Naive thymus-derived CD8-positive, alpha-beta T cell (primary cell): Measurements from ENCODE around the gene NKX1-1. TPM values are rescaled to one million over a fixed set of nuclear protein-coding genes. Genes with fewer than 3 reads are reported as not detected.
A peak's percentile ranks its signal among the peaks of the same experiment; 100 is the strongest.
"Not testable (repeated sequence)": the region's sequence is repeated elsewhere in the genome, so short reads cannot be mapped to it uniquely, and the experiment has no call there.

Experiments
- ATAC-seq, 2 donors: fragments of 150-1000 bp; cut with Tn5 transposase in 1 of 2; sonication (Bioruptor Pico), chemical (Tn5 transposase) in 1 of 2; 1 replicate in 1 of 2; 2 replicates in 1 of 2; pipeline ENCODE4 v1.10.0; 2021; ENCODE audit warnings: mild to moderate bottlenecking in 2 of 2, moderate library complexity in 2 of 2
- POLR2A ChIA-PET: fragments of 350-600 bp; sonication (Branson Sonifier 250); formaldehyde crosslinking; loops from one replicate; lab custom pipeline; 2021; ENCODE audit warnings: antibody characterized with exemption; lab: Charles Lee
- DNase-seq, 10 donors: peaks; one replicate each; pipeline versions ENCODE4 v3.0.0 to v3.0.0-alpha.2; 2020 to 2022
- H3K27ac Mint-ChIP-seq, 10 donors: one replicate each; pipeline ENCODE4 v1.8.0; 2020 to 2022; ENCODE audit warnings: mild to moderate bottlenecking in 10 of 10, mixed read lengths in 10 of 10, moderate library complexity in 4 of 10, inconsistent platforms in 1 of 10
- H3K27me3 Mint-ChIP-seq, 5 donors: one replicate each; pipeline ENCODE4 v1.8.0; 2021 to 2022; ENCODE audit warnings: mixed read lengths in 5 of 5
- H3K36me3 Mint-ChIP-seq, 3 donors: one replicate each; pipeline ENCODE4 v1.8.0; 2020 to 2022; ENCODE audit warnings: mixed read lengths in 3 of 3, mild to moderate bottlenecking in 2 of 3, inconsistent platforms in 1 of 3
- H3K4me1 Mint-ChIP-seq, 4 donors: one replicate each; pipeline ENCODE4 v1.8.0; 2021 to 2022; ENCODE audit warnings: mixed read lengths in 4 of 4
- H3K4me3 Mint-ChIP-seq, 10 donors: one replicate each; pipeline ENCODE4 v1.8.0; 2020 to 2022; ENCODE audit warnings: mild to moderate bottlenecking in 10 of 10, mixed read lengths in 10 of 10, moderate library complexity in 6 of 10, inconsistent platforms in 1 of 10
- H3K9me3 Mint-ChIP-seq, 9 donors: one replicate each; pipeline ENCODE4 v1.8.0; 2020 to 2022; ENCODE audit warnings: mixed read lengths in 9 of 9, mild to moderate bottlenecking in 3 of 9, inconsistent platforms in 1 of 9, moderate library complexity in 1 of 9
- polyA plus RNA-seq, 3 donors: library from polyadenylated mRNA; unstranded; fragments of 300-500 nt; fragmentation: Illumina TruSeq; gene quantifications; one replicate each; pipeline ENCODE4 v1.2.3, GENCODE V29; 2021
- total RNA-seq, 8 experiments: library from RNA in 2 of 8; stranded (reverse) in 2 of 8; gene quantifications; one replicate each; pipeline ENCODE4 v1.2.3 and lab custom pipeline; 2021 to 2026

The NKX1-1 gene
- total and polyA plus RNA-seq, 5 experiments from 2014 or later = not detected

GRCh38 chr4:1400831-1401408 lies 5.3 kb downstream of the NKX1-1 start:
- ATAC-seq (no peak), DNase-seq (peak in 2 of 10 donors; percentile 13 to 53)
- Mint-ChIP-seq H3K27me3 (peaks cover 2 to 37% (median 7%) of the 10 kb centered on the region in 5 donors), H3K4me1 (peaks cover 0 to 7% (median 4%) of the 10 kb centered on the region in 4 donors), H3K9me3 (peaks cover 0 to 13% (median 0%) of the 10 kb centered on the region in 9 donors), H3K4me3 (no peak overlapping the region), H3K27ac (no peak overlapping the region), H3K36me3 (no peaks in the 10 kb centered on the region)
- POLR2A ChIA-PET = no interaction called here

GRCh38 chr4:1400191-1400805 lies 5.9 kb downstream of the NKX1-1 start:
- peak in 2 of 10 donors; percentile 11 to 24 for DNase-seq
- peaks cover 0 to 6% (median 5%) of the 10 kb centered on the region in 4 donors for H3K4me1 Mint-ChIP-seq
- H3K27me3 Mint-ChIP-seq = peaks cover 1 to 36% (median 5%) of the 10 kb centered on the region in 5 donors
- ATAC-seq = no peak
- peaks cover 0 to 16% (median 0%) of the 10 kb centered on the region in 9 donors for H3K9me3 Mint-ChIP-seq
- POLR2A ChIA-PET = no interaction called here
- H3K36me3 Mint-ChIP-seq = peaks cover 0 to 2% (median 0%) of the 10 kb centered on the region in 3 donors
- H3K27ac Mint-ChIP-seq = no peak overlapping the region
- H3K4me3 Mint-ChIP-seq = no peak overlapping the region

GRCh38 chr4:1399508-1400190 lies 6.6 kb downstream of the NKX1-1 start:
- H3K4me3 Mint-ChIP-seq = no peak overlapping the region
- peak in 2 of 10 donors; percentile 6 to 47 for DNase-seq

DNA sequence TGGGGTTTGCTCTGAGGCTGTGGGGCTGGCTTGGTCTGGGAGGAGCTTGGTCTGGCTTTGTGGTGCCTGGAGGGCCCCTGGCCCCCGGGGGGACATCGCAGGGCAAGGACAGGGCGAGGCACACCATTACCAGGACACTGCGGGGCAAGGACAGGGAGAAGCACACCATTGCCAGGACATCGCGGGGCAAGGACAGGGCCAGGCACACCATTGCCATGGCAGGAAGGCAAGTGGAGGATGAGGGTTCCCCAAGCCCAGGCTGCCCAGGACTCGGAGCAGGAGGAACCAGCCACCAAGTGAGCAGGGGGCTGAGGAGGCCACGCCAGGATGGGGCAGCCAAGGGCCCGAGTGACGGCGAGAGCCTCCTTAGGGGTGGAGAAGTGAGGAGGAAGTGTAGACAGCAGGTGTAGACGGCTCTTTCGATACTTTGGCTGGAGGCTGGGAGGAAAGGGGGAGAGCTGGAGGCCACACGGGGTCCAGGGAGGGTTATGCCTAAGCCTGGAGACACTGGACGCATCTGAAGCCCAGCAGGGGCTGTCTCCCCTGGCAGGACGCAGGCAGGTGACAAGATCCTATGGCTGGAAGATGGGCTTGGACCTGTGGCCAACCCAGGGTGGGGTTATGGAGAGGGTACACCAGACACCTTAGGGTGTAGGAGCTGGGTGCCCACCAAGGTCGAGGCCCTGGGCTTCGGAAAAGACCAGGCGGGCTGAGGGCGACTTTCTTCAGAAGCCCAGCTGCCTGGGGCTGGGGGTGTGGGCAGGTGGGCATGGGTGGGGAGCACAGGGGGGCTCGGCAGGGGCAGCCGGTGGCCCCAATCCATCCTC lies 7.3 kb downstream of the NKX1-1 start:
- peak in 2 of 10 donors; percentile 10 to 49 for DNase-seq

More at GRCh38 chr4:1399508-1400190, 6.6 kb downstream of the NKX1-1 start:
- ATAC-seq = no peak
- peaks cover 0 to 2% (median 0%) of the 10 kb centered on the region in 3 donors for H3K36me3 Mint-ChIP-seq
- H3K27ac Mint-ChIP-seq = no peak overlapping the region
- POLR2A ChIA-PET = no interaction called here
- peaks cover 0 to 5% (median 2%) of the 10 kb centered on the region in 4 donors for H3K4me1 Mint-ChIP-seq
- peaks cover 0 to 32% (median 3%) of the 10 kb centered on the region in 5 donors for H3K27me3 Mint-ChIP-seq
- peaks cover 0 to 16% (median 0%) of the 10 kb centered on the region in 9 donors for H3K9me3 Mint-ChIP-seq

GRCh38 chr4:1396806-1397455 lies 9.3 kb downstream of the NKX1-1 start:
- DNase-seq = peak in 1 of 10 donors; percentile 22
- Mint-ChIP-seq H3K27me3 (peaks cover 0 to 17% (median 3%) of the 10 kb centered on the region in 5 donors), H3K4me1 (peaks cover 0 to 5% (median 0%) of the 10 kb centered on the region in 4 donors), H3K4me3 (no peak overlapping the region), H3K9me3 (peaks cover 0 to 18% (median 1%) of the 10 kb centered on the region in 9 donors), H3K27ac (no peak overlapping the region), H3K36me3 (peaks cover 2 to 8% (median 7%) of the 10 kb centered on the region in 3 donors)
- no peak for ATAC-seq
- POLR2A ChIA-PET = no interaction called here

More for the DNA sequence above, 7.3 kb downstream of the NKX1-1 start:
- peaks cover 2 to 5% (median 5%) of the 10 kb centered on the region in 3 donors for H3K36me3 Mint-ChIP-seq
- peaks cover 0 to 18% (median 1%) of the 10 kb centered on the region in 9 donors for H3K9me3 Mint-ChIP-seq
- no peak overlapping the region for H3K4me3 Mint-ChIP-seq
- POLR2A ChIA-PET = no interaction called here
- ATAC-seq = no peak
- H3K27ac Mint-ChIP-seq = no peak overlapping the region
- H3K27me3 Mint-ChIP-seq = peaks cover 0 to 29% (median 3%) of the 10 kb centered on the region in 5 donors
- peaks cover 0 to 5% (median 2%) of the 10 kb centered on the region in 4 donors for H3K4me1 Mint-ChIP-seq

- Mint-ChIP-seq H3K4me1 (peaks cover 0 to 5% (median 0%) of the 10 kb centered on the region in 4 donors), H3K27ac (no peak overlapping the region), H3K4me3 (no peak overlapping the region), H3K36me3 (peaks cover 2 to 8% (median 7%) of the 10 kb centered on the region in 3 donors), H3K27me3 (peaks cover 0 to 12% (median 0%) of the 10 kb centered on the region in 5 donors), H3K9me3 (peaks cover 0 to 18% (median 1%) of the 10 kb centered on the region in 9 donors)
- no peak for ATAC-seq
- POLR2A ChIA-PET = no interaction called here
- DNase-seq = peak in 1 of 10 donors; percentile 22
Measured at GRCh38 chr4:1395941-1396805, 10.1 kb downstream of the NKX1-1 start.

GRCh38 chr4:1395389-1395820 lies 10.8 kb downstream of the NKX1-1 start:
- H3K4me3 Mint-ChIP-seq, POLR2A ChIA-PET, H3K27me3 Mint-ChIP-seq, H3K4me1 Mint-ChIP-seq, ATAC-seq, H3K27ac Mint-ChIP-seq, H3K36me3 Mint-ChIP-seq: not testable (repeated sequence)
- peak in 1 of 10 donors; percentile 23 for DNase-seq
- peaks cover 0 to 15% (median 1%) of the 10 kb centered on the region in 9 donors for H3K9me3 Mint-ChIP-seq

DNA sequence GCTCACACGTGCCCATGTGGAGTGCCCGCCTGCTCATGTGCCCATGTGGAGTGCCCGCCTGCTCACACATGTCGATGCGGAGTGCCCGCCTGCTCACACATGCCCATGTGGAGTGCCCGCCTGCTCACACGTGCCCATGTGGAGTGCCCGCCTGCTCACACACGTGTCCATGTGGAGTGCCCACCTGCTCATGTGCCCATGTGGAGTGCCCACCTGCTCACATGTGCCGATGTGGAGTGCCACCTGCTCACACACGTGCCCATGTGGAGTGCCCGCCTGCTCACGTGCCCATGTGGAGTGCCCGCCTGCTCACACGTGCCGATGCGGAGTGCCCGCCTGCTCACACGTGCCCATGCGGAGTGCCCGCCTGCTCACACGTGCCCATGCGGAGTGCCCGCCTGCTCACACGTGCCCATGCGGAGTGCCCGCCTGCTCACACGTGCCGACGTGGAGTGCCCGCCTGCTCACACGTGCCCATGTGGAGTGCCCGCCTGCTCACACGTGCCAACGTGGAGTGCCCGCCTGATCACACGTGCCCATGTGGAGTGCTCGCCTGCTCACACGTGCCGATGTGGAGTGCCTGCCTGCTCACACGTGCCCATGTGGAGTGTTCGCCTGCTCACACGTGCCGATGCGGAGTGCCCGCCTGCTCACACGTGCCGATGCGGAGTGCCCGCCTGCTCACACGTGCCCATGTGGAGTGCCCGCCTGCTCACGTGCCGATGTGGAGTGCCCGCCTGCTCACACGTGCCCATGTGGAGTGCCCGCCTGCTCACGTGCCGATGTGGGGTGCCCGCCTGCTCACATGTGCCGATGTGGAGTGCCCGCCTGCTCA lies 11.5 kb downstream of the NKX1-1 start:
- POLR2A ChIA-PET, H3K4me3 Mint-ChIP-seq, H3K4me1 Mint-ChIP-seq, ATAC-seq, H3K27me3 Mint-ChIP-seq: not testable (repeated sequence)
- H3K9me3 Mint-ChIP-seq = peaks cover 0 to 20% (median 3%) of the 10 kb centered on the region in 9 donors
- H3K27ac Mint-ChIP-seq = peak overlapping the region in 1 of 10 donors; percentile 53
- DNase-seq = peak in 1 of 10 donors; percentile 14
- peaks cover 5 to 11% (median 11%) of the 10 kb centered on the region in 3 donors for H3K36me3 Mint-ChIP-seq

DNA sequence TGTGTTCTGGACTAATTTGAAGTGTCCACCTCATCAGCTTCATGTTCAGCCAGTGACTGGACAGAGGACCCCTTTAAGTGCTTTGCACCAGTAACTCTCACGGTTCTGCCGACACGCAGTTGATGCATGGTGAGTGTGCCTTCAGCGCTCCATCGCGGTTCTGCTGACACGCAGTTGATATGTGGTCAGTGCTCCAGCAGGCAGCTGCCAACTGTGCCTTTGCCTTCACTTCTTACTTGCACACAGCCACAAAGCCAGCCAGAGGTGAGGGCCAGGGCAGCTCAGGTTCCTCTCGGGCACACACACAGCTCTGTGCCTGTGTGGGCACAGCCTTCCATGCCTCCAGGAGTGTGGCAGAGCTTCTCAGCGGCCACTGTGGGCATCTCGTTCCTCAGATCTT lies 12.4 kb downstream of the NKX1-1 start:
- ATAC-seq (no peak), DNase-seq (no peak)
- peak overlapping the region in 1 of 10 donors; percentile 53 for H3K27ac Mint-ChIP-seq
- no peak overlapping the region for H3K4me3 Mint-ChIP-seq
- H3K36me3 Mint-ChIP-seq = peaks cover 12 to 18% (median 17%) of the 10 kb centered on the region in 3 donors
- H3K27me3 Mint-ChIP-seq = peaks cover 0 to 4% (median 0%) of the 10 kb centered on the region in 5 donors
- POLR2A ChIA-PET = no interaction called here
- peaks cover 0 to 26% (median 11%) of the 10 kb centered on the region in 9 donors for H3K9me3 Mint-ChIP-seq
- peaks cover 0 to 3% (median 0%) of the 10 kb centered on the region in 4 donors for H3K4me1 Mint-ChIP-seq

GRCh38 chr4:1393363-1393762 lies 12.9 kb downstream of the NKX1-1 start:
- Mint-ChIP-seq H3K9me3 (peaks cover 0 to 27% (median 16%) of the 10 kb centered on the region in 9 donors), H3K36me3 (peaks cover 17 to 23% (median 22%) of the 10 kb centered on the region in 3 donors)
- H3K4me1 Mint-ChIP-seq, H3K27me3 Mint-ChIP-seq, ATAC-seq, H3K27ac Mint-ChIP-seq, DNase-seq, POLR2A ChIA-PET, H3K4me3 Mint-ChIP-seq: not testable (repeated sequence)
